Middle frontal gyrus (tissue), 1 donor: Measurements from ENCODE around the gene SLFN12.
"Not testable (repeated sequence)": the region's sequence is repeated elsewhere in the genome, so short reads cannot be mapped to it uniquely, and the experiment has no call there.

Experiments used
- DNase-seq: peaks from one replicate; pipeline ENCODE4 v3.0.0-alpha.2; 2015; ENCODE audit warnings: low spot score; ENCODE audit errors: extremely low spot score

SLFN12 gene

DNA sequence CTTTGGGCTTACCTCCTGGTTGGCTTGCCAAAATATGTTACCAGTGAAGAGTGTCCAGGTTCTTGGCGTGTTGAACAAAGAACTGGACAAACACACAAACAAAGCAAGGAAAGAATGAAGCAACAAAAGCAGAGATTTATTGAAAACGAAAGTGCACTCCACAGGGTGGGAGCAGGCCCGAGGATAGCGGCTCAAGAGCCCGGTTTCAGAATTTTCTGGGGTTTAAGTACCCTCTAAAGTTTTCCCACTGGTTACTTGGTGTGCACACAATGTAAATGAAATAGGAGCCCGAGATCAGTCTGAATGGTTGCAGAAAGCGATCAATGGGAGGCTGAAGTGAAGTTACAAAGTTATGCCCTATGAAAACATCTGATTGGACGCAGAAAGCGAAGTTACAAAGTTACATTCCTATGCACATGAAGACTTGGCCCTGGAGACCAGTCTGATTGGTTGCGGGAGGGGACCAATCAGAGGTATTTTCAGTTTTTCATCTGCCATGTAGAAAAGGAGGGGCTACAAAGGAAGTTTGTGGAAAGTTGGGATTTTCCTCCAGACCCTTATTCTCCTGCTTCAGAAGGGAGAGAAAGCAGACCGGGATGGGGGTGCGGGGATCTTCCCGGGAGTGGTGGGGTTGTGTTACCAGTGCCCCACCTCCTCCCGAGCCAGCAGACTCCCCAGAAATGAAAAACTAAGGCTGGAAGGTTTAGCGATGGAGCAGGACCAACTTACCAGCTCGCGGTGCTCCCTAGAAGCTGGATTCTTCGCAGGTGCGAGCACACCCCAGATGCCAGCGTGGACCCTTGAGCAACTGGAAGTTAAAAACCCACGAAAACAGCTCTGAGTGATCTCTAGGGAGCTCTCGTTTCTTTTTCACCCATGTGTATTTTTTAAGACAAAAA, at the start of gene SLFN12:
SLFN12 (minus strand) TSS at position 325 of the 899 bp plus-strand sequence. CDS start 9,472 bp downstream, outside the sequence.
- DNase-seq, result no peak

DNA sequence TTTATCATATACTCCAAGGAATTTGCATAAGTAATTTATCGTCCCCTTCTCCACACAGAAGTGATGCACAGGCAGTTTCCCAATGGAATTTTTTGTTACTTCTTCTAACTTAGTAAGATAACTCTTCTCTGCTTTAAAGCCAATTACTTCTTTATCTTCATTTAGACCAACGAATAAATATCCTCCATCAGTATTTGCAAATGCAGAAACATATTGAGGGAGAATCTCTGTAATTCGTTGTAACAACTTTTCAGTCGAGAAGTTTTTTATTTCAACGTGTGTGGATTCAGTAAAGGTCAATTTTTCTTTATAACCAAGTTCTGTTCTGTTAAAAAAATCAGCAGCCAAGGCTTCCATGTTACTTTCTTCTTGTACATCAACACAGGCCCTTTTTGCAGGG, 47.0 kb upstream of the SLFN12 start:
- no peak for DNase-seq

DNA sequence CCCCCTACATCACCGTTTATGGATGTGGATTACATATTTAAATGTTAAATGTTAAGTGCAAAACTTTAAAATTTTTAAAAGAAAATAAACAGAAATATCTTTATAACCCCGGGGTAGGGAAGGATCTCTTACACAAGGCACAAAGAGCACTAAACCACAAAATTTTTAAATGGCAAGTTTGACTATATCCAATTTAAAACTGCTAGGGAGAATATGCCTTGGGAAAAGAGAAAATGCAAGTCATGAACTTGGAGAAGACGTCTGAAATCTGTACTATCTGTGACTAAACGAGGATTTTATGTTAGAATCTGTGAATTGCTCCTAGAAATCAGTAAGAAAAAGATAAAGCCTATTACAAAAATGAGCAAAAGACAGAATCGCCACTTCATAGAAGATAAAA, 44.9 kb upstream of the SLFN12 start:
- no peak for DNase-seq

GRCh38 chr17:35476283-35476820, 44.1 kb upstream of the SLFN12 start:
- DNase-seq, result no peak

- DNase-seq, result no peak
Observed at GRCh38 chr17:35468475-35468874, 36.2 kb upstream of the SLFN12 start.

GRCh38 chr17:35467824-35468223, 35.5 kb upstream of the SLFN12 start:
- no peak for DNase-seq

GRCh38 chr17:35460354-35460851, 28.1 kb upstream of the SLFN12 start:
- DNase-seq, result no peak

GRCh38 chr17:35454035-35454434, 21.7 kb upstream of the SLFN12 start:
- DNase-seq, result not testable (repeated sequence)

GRCh38 chr17:35453171-35453570, 20.9 kb upstream of the SLFN12 start:
- DNase-seq, result no peak

GRCh38 chr17:35449371-35449931, 17.2 kb upstream of the SLFN12 start:
- DNase-seq, result no peak

- no peak for DNase-seq
Observed at GRCh38 chr17:35448899-35449227, 16.6 kb upstream of the SLFN12 start.

DNA sequence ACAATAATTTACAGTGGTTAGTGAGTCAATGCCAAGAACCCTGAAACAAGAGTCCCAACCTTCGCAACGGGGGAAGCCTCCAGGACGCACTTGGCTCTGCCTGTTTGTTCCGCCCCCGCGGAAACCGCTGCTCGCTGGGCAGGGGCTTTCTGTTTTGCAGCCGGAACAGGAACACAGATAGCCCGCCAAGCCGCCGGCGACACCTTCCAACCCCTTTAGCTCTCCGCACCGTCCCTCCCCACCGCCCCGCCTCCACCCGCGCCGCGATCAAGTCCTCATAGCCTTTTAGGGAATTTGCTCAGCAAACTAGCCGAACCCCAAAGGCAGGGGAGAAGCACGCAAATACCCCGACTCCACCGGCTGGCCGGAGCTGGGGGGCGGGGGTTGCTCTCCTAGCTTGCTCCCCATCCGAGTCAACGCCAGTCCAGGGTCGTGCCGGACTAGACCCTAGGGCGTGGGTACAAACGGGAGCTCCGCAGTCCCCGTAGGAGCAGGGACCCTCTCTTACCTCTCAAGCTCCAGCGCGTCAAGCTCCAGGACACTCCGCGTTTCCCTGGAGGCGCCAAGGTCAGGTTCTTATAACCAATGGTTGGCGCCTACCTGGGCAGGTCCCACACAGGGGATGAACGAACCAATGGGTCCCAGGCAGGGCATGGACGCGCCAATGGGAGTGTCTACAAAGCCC, 16.1 kb upstream of the SLFN12 start, which contains the start of gene SLFN13:
SLFN13 (minus strand) TSS at position 553 of the 685 bp plus-strand sequence. CDS start 3,086 bp downstream, outside the sequence.
- no peak for DNase-seq

GRCh38 chr17:35447499-35447898, 15.2 kb upstream of the SLFN12 start:
- DNase-seq, result no peak

DNA sequence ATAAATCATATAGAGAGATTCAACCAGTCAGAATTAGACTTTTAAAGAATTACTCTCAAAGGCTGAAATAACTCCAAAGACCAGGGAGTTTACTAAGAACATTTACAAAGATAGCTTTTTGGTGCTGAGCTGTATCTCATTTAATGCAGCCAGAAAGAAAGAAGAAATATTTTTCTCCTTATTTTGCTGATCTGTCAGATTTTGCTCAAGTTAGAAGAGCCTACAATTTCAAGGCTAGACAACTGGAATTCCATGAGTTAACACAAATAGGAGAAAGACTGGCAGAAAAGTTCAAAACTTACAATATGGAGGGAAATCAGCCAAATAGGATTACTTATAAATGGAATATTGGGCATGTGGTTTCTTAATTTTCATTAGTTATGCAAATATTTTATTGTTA, 6.1 kb upstream of the SLFN12 start:
- no peak for DNase-seq

- no peak for DNase-seq
Observed at GRCh38 chr17:35433075-35433894, 985 bp upstream of the SLFN12 start.

GRCh38 chr17:35429702-35430101, 2.6 kb downstream of the SLFN12 start:
- no peak for DNase-seq

- DNase-seq, result no peak
Observed at GRCh38 chr17:35428229-35428628, 4.1 kb downstream of the SLFN12 start.

DNA sequence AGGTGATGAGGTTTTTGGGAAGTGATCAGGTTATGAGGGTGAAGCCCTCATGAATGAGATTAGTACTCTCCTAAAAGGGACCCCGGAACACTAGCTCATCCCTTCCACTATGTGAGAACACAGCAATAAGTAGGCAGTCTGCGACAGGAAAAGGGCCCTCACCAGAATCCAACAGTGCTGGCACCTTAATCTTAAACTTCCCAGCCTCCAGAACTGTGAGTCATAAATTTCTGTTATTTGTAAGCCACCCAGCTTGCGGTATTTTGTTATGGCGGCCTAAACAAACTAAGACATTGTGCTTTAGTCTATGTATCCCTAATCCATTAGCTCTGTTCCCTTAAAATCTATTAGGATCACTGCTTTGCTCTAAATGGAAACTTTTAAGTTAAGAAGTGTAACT, 8.5 kb downstream of the SLFN12 start:
- DNase-seq, result no peak

- DNase-seq, result not testable (repeated sequence)
Observed at GRCh38 chr17:35421069-35421468, 11.2 kb downstream of the SLFN12 start.

DNA sequence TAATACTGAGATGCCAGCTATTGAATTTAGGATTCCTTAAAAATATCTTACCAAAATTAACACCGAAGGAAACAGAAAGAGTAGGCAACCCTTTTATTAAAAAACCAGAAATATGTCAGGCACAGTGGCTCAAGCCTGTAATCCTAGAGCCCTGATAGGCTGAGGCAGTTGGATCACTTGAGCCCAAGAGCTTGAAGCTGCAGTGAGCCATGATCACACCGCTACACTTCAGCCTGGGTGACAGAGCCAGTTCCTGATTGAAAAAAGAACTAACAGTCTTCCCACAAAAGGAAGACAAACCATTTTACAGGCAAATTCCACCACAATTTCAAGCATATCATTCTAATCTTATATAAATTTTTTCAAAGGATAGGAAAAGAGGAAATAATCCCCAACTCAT, 15.6 kb downstream of the SLFN12 start:
- no peak for DNase-seq

- not testable (repeated sequence) for DNase-seq
Observed at GRCh38 chr17:35414707-35415106, 17.6 kb downstream of the SLFN12 start.
